ENCODE results near the gene HECW1.

GRCh38 chr7:43560742-43561330 is 448.4 kb downstream of the HECW1 start:
- TF ChIP-seq POLR2AphosphoS5 (IDR thresholded peaks at IDR 0.05) (no peak), CTCF (IDR thresholded peaks at IDR 0.05) (no peak)

Data from esophagus muscularis mucosa (tissue), 3 donors.